Stimulated activated CD8-positive, alpha-beta memory T cell treated with anti-CD3 and anti-CD28 coated beads, Interleukin-15, amount 100 ng/mL, for 24 hours (primary cell): ENCODE data around the gene CFB.
"Not testable (repeated sequence)": the region's sequence is repeated elsewhere in the genome, so short reads cannot be mapped to it uniquely, and the experiment has no call there.

Experiments
- DNase-seq: peaks from one replicate; pipeline ENCODE4 v3.0.0-alpha.2; 2020; ENCODE audit warnings: low read depth

Gene CFB

GRCh38 chr6:31911826-31912585, 33.9 kb upstream of the CFB start:
- DNase-seq, result no peak

- no peak for DNase-seq
Observed at GRCh38 chr6:31915351-31915750, 30.5 kb upstream of the CFB start.

- DNase-seq, result no peak
Observed at GRCh38 chr6:31915756-31916155, 30.1 kb upstream of the CFB start.

GRCh38 chr6:31918069-31918720, 27.7 kb upstream of the CFB start:
- no peak for DNase-seq

GRCh38 chr6:31919624-31920303, 26.1 kb upstream of the CFB start:
- DNase-seq, result no peak

GRCh38 chr6:31920811-31921210, 25.1 kb upstream of the CFB start:
- no peak for DNase-seq

- no peak for DNase-seq
Observed at GRCh38 chr6:31922942-31923341, 23.0 kb upstream of the CFB start.

- DNase-seq, result no peak
Observed at GRCh38 chr6:31927242-31927862, 18.5 kb upstream of the CFB start, which contains the start of gene C2. TSS of gene C2 (plus strand) at chr6:31927717. CDS start at chr6:31927753, 36 bp downstream.

GRCh38 chr6:31927863-31928671, 17.8 kb upstream of the CFB start:
- no peak for DNase-seq

GRCh38 chr6:31928672-31928939, 17.3 kb upstream of the CFB start:
- no peak for DNase-seq

- no peak for DNase-seq
Observed at GRCh38 chr6:31930962-31931361, 14.9 kb upstream of the CFB start.

- not testable (repeated sequence) for DNase-seq
Observed at GRCh38 chr6:31932137-31932536, 13.8 kb upstream of the CFB start.

- no peak for DNase-seq
Observed at GRCh38 chr6:31933537-31933936, 12.4 kb upstream of the CFB start.

GRCh38 chr6:31935021-31935420, 10.9 kb upstream of the CFB start:
- DNase-seq, result no peak

GRCh38 chr6:31935823-31936222, 10.1 kb upstream of the CFB start:
- DNase-seq, result no peak

GRCh38 chr6:31940256-31940664, 5.6 kb upstream of the CFB start:
- DNase-seq, result no peak

- DNase-seq, result no peak
Observed at GRCh38 chr6:31943742-31944141, 2.2 kb upstream of the CFB start.

- DNase-seq, result no peak
Observed at GRCh38 chr6:31945154-31945506, 765 bp upstream of the CFB start.

- no peak for DNase-seq
Observed at GRCh38 chr6:31946370-31946885, 533 bp downstream of the CFB start.

- no peak for DNase-seq
Observed at GRCh38 chr6:31947070-31947675, 1.3 kb downstream of the CFB start.

GRCh38 chr6:31947864-31948263, 2.0 kb downstream of the CFB start:
- DNase-seq, result no peak
